GM21390 (cell line): Measurements from ENCODE around the gene LPAR1.
"Not testable (repeated sequence)": the region's sequence is repeated elsewhere in the genome, so short reads cannot be mapped to it uniquely, and the experiment has no call there.

Experiments used
- ATAC-seq: cut with Tn5 transposase; IDR thresholded peaks from one replicate; pipeline ENCODE4 v1.9.1; 2021; ENCODE audit not compliant: unreplicated experiment

The LPAR1 gene

DNA sequence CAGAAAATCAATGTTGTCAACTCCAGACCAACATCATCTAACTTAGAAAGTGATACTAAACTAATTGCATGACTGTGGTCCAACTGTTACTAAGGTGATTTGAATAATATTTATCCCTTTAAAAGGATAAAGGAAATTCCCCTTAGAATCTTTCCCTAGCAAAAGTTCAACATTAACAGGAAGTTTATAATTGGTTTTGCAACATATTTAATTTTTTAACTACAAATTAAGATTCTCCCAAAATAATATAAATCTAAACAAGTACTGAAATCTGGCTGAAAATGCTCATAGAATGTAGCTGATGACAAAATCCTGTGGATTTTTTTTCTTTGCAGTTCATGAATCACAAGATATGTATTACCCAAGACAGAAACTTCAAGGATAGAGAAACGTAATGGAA lies 151.4 kb downstream of the LPAR1 start:
- ATAC-seq = no peak

GRCh38 chr9:110880189-110880588 lies 158.1 kb downstream of the LPAR1 start:
- ATAC-seq = no peak

GRCh38 chr9:110877374-110877773 lies 160.9 kb downstream of the LPAR1 start:
- ATAC-seq = no peak

- ATAC-seq = no peak
Observed at GRCh38 chr9:110876929-110877328, 161.3 kb downstream of the LPAR1 start.

DNA sequence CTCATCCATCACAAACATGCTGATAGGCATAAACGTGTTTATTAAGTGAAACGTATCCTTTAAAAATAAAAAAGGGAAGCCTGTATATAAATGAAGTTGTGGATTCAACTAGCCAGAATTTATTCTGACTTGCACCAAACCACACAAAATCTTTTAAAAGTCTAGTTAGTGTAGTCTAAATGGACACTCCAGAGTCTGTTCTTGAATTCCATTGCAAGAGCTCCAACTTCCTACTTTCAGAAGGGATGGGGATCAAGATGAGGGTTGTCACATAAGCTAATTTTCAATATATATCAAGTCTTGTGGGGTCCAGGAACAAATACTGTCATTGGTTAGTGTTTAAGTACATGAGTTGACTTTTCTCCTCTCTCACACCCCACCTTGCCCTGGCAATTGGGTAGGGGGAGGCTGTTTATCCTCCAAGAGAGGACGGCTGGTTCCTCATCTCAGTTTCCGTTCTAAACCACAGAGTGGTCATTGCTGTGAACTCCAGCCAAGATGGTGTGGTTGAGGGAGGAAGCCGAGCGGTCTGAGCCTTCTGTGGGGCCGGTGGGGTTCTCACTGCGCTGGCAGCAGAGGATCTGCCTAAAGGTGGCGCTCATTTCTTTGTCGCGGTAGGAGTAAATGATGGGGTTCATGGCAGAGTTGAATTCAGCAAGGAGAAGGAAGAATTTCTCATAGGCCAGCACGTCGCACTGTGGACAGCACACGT lies 163.2 kb downstream of the LPAR1 start:
- peak; percentile 76 for ATAC-seq

GRCh38 chr9:110872920-110873319 lies 165.3 kb downstream of the LPAR1 start:
- no peak for ATAC-seq

GRCh38 chr9:110871736-110872135 lies 166.5 kb downstream of the LPAR1 start:
- ATAC-seq = no peak

DNA sequence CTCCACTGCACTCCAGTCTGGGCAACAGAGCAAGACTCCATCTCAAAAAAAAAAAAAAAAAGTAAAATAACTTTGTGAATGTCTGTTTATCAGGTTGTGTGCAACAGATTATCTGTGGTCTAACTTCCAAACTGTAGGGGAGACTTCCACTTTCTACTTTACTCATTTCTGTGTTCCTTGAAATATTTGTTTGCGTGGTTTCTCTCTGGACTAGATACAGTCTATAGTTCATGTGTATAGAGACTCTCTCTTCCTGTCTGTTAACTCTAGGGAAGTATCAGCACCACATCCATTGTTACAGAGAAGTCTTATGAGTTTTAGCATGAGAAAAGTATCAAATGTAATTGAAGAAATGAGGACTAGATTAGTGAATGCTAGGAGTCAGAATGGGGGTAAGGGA lies 168.3 kb downstream of the LPAR1 start:
- no peak for ATAC-seq

DNA sequence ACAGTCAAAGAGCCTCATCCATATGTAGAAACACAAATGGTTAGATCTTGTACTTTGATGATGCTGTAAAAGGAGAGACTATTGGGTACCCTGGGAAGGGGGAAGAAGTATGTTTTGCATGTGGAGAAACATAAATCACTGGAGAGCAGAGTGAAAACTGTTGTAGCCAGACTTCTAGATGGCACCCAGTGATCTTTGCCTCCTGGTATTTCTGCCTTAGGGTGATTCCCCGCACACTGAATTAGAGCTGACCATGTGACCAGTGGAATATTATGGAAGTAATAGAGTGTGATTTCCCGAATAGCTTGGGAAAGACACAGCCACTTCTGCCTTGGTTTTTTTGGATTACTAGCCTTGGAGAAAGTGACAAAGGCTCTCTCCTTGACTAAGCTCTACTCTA lies 174.3 kb downstream of the LPAR1 start:
- ATAC-seq = no peak

DNA sequence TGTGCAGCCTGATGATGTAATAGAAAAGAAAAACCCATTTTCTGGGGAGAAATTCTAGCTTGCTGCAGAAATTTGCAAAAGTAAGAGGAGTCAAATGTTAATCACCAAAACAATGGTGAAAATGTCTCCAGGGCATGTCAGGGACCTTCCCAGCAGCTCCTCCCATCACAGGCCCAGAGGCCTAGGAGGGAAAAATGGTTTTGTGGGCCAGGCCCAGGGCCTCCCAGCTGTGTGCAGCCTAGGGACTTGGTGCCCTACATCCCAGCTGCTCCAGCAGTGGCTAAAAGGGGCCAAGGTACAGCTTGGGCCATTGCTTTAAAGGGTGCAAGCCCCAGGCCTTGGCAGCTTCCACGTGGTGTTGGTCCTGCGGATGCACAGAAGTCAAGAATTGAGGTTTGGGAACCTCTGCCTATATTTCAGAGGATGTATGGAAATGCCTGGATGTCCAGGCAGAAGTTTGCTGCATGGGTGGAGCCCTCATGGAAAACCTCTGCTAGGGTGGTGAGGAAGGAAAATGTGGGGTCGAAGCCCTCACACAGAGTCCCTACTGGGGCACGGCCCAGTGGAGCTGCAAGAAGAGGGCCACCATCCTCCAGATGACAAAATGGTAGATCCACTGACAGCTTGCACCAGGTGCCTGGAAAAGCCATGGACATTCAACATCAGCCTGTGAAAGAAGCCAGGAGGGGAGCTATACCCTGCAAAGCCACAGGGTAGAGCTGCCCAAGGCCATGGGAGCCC lies 176.7 kb downstream of the LPAR1 start:
- not testable (repeated sequence) for ATAC-seq

DNA sequence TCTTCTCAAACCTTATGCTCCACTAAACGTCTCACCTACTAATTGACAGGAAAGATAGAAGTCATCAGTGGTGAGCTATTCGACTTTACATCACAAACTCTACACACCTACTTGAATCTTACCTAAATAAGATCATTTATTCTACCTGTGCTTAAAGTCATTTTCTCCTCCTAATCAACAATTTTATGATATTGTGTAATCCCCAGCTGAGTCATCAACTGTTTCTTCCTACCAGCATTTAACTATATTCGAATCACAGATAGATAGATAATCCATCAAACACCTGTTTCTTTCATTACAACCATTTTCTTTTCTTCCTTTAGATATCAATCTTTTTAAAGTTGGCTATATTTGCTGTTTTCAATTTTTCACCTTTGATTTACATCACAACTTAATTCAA lies 181.5 kb downstream of the LPAR1 start:
- ATAC-seq = no peak

DNA sequence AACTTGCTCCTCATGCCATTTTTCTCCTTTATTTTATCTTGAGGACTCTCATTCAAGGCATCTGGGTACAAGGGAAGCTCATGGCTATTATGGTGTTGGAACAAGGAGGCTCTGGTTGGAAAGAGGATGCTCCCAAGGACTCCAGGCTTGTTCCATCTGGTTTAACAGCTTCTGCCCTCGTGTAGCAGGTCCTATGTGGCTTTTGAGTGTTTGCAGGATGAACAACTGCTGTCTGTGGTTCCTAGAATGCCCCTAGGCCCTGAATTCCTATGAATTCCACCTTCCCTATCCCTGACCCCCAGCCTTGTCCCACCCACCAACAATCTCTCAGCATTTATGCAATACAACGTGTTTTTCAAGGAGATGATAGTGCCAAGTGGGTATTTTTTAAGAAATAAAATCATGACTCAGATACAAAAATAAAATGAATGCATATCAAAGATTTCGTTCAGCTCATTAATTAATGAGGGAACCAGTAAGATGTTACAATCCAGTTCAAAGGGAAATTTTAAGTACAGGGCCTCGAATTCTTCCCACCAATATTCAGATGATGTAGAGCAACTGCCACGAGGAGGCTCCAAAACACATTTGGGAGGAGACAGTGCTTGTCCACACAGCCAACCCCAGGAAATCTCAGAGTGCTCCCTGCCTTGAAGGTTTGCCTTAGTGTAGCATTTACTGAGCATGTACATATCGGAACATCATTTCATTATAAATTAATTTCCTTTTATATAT lies 187.7 kb downstream of the LPAR1 start:
- no peak for ATAC-seq

DNA sequence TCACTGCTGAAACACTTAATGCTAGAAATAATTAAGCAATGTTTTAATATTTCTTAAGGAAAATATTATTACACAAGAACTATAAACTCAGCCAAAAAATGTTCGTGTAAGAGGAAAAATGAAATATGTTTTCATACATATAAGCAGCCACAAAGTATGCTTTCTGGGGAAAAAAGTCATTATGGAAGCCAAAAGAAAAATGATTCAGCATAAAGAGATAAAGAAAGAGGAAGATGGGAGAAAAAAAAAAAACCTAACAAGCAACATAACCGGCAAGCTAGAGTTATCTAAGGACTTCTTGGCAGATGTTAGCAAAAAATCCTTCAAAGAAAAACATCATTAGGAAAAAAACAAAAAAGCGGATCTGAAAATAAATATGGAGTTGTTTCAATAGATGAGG lies 190.6 kb downstream of the LPAR1 start:
- ATAC-seq = no peak

DNA sequence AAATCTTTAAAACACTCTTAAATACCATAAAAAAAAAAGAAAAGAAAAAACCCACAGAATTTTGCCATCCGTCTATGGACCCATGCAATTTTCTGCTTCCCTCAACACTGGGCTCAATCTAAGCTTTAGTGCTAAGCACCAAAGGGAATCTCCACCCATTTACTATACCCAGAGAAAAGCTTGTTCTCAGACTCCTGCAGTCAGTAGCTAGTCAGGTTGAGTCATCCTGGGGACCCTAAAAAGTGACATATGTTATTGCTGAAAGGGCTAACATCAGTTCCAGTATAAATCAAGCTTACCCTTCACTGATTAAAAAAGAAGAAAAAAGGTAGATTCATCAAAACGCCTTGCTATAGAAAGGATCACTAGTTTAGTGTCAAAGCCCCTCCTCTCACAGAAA lies 192.1 kb downstream of the LPAR1 start:
- no peak for ATAC-seq

GRCh38 chr9:110844121-110844520 lies 194.1 kb downstream of the LPAR1 start:
- no peak for ATAC-seq

GRCh38 chr9:110842986-110843385 lies 195.3 kb downstream of the LPAR1 start:
- ATAC-seq = no peak

DNA sequence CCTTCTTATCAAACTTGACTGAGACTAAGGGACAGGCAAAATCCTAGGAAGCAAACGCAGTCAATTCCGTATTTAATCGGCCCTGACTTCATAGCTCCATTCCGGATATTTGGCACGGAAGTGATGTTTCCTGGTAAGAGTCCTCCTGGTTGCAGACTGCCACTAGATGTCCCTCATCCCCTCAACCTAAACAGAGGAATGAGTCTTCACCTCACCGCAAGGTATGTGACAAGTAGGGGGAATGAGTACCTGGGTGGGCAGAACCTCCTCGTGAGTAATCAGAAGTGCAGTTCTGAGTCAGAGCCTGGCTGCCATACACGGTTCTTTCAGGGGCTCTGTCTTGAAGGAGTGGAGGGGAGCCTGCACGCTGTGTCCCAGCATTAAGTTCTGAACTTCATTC lies 196.1 kb downstream of the LPAR1 start:
- no peak for ATAC-seq

- no peak for ATAC-seq
Observed at GRCh38 chr9:110837401-110838005, 200.8 kb downstream of the LPAR1 start.

- ATAC-seq = no peak
Observed at GRCh38 chr9:110835859-110836271, 202.4 kb downstream of the LPAR1 start.

GRCh38 chr9:110835404-110835803 lies 202.9 kb downstream of the LPAR1 start:
- ATAC-seq = no peak

DNA sequence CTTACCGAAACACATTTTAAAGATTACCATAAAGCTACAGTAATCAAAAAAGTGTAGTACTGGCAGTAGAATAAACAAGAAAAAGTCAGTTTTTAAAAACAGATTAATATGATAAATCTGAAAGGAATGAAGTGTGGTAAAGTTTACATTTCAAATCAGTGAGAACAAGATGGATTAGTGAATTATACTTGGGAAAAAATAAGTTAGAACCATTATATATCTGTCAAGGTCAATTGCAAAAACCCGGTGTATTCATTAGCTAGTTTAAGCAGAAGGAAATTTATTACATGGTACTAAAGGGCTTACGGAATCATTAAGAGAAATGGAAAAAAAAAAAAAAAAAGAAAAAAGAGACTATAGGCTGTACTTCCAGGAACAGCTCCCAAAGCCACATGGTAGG lies 205.3 kb downstream of the LPAR1 start:
- ATAC-seq = no peak

DNA sequence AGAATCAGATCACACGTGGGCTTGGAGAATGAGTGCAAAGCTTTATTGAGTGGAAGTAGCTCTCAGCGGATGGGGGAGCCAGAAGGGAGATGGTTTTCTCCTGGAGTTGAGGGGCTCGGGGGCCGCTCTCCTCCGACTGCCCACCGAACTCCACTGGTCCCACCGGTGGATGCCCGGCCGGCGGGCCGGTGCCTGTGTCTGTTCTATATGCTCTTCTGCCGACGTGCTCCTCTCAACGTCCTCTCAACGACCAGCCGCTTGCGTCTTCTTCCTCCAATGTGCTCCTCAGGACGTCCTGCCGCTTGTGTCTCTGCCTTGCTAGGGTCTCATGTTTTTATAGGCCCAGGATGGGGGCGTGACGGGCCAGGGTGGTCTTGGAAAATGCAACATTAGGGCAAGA lies 207.8 kb downstream of the LPAR1 start:
- no peak for ATAC-seq
